ENCODE measurements around the gene NFU1.

Gene NFU1

DNA sequence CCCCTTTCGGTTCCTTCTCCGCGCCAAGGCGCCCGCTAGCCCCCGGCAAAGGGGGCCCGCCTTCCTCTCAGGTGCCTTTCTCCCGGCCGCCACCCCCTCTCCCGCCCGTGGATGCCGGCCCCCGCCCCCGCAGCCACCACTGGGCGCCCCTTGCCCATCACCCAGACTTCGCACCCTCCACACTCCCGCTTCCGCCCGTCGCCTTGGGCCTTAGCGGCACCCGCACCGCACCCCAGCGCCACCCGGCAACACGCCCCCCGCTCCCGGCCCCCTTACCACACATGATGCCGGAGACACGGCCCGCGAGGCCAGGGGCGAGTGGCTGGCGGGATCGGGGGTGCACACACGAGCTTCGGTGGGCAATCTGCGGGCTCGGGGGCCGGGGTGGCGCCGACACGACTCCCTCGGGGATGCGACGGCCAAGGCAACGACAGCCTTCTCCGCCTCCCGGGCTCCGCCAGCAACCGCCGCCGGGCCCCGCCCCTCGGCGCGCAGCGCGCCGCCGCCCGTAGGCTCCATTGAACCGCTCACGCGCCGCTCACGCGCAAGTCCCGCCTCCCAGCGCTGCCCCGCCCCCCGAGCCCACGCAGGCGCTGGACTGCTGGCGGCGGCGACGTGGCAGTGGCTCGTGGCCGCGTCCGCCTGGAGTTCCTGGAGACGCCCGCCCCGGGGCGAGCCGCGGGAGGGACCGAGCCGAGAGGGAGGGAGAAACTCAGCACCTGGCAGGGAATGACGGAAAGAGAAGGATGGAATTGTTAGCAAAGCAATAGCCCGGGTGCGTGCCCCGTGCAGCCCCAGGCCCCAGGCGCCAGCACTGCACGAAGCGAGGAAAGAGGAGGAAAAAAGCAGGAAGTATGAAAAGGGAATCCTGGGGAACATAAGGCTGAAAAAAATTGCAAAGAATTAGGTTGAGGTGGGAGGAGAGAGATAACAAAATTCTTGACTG, 50.2 kb downstream of the NFU1 start, which contains the start of gene GFPT1:
Gene GFPT1, minus strand, starts transcription at position 439 of the 946 bp plus-strand sequence. Its CDS starts 156 bp downstream, at position 283.
- peak within 1 kb of the TSS; percentile 72 for H3K4me3 ChIP-seq (replicated peaks; ENCODE audit: low read depth, low read length)
- TF ChIP-seq CTCF (IDR thresholded peaks at IDR 0.05; ENCODE audit: low read depth, low read length, missing control alignments) = no peak
- peak; percentile 41 for DNase-seq (ENCODE audit: extremely low read depth, low read depth)

- DNase-seq (ENCODE audit: extremely low read depth, low read depth) = no peak
- no peak for TF ChIP-seq CTCF (IDR thresholded peaks at IDR 0.05; ENCODE audit: low read depth, low read length, missing control alignments)
- peak overlapping the region; percentile 72 for H3K4me3 ChIP-seq (replicated peaks; ENCODE audit: low read depth, low read length)
Measured at GRCh38 chr2:69386360-69386759, 50.9 kb downstream of the NFU1 start.

- TF ChIP-seq CTCF (IDR thresholded peaks at IDR 0.05; ENCODE audit: low read depth, low read length, missing control alignments) = no peak
- DNase-seq (ENCODE audit: extremely low read depth, low read depth) = no peak
- peak overlapping the region; percentile 72 for H3K4me3 ChIP-seq (replicated peaks; ENCODE audit: low read depth, low read length)
Measured at GRCh38 chr2:69385443-69386151, 51.6 kb downstream of the NFU1 start.

- no peak for DNase-seq (ENCODE audit: extremely low read depth, low read depth)
- no peak overlapping the region for H3K4me3 ChIP-seq (replicated peaks; ENCODE audit: low read depth, low read length)
- no peak for TF ChIP-seq CTCF (IDR thresholded peaks at IDR 0.05; ENCODE audit: low read depth, low read length, missing control alignments)
Measured at GRCh38 chr2:69384618-69385081, 52.6 kb downstream of the NFU1 start.

GRCh38 chr2:69383176-69383812, 53.9 kb downstream of the NFU1 start:
- no peak overlapping the region for H3K4me3 ChIP-seq (replicated peaks; ENCODE audit: low read depth, low read length)
- no peak for TF ChIP-seq CTCF (IDR thresholded peaks at IDR 0.05; ENCODE audit: low read depth, low read length, missing control alignments)
- DNase-seq (ENCODE audit: extremely low read depth, low read depth) = no peak

DNA sequence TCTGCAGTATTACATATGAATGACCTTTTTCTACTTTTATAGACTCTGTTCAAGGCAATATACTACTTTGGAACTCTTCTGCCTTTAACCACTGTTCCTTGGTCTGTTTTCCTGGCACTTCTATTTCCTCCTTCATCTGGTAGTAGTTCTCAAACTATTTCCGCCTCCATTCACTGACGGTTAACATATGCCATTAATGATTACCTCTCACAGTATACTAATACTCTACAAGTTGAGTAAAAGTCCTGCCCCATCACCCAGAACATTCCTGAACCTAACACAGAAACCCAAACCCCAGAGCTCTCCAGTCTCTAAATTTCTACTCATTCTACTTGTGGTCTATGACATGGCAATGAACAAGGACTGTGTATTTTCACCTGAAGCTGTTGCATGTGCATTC, 54.7 kb downstream of the NFU1 start:
- no peak for DNase-seq (ENCODE audit: extremely low read depth, low read depth)
- no peak for TF ChIP-seq CTCF (IDR thresholded peaks at IDR 0.05; ENCODE audit: low read depth, low read length, missing control alignments)
- no peak overlapping the region for H3K4me3 ChIP-seq (replicated peaks; ENCODE audit: low read depth, low read length)

All from HFF-Myc (cell line).